ENCODE measurements around the gene PEX5.

PEX5 gene

DNA sequence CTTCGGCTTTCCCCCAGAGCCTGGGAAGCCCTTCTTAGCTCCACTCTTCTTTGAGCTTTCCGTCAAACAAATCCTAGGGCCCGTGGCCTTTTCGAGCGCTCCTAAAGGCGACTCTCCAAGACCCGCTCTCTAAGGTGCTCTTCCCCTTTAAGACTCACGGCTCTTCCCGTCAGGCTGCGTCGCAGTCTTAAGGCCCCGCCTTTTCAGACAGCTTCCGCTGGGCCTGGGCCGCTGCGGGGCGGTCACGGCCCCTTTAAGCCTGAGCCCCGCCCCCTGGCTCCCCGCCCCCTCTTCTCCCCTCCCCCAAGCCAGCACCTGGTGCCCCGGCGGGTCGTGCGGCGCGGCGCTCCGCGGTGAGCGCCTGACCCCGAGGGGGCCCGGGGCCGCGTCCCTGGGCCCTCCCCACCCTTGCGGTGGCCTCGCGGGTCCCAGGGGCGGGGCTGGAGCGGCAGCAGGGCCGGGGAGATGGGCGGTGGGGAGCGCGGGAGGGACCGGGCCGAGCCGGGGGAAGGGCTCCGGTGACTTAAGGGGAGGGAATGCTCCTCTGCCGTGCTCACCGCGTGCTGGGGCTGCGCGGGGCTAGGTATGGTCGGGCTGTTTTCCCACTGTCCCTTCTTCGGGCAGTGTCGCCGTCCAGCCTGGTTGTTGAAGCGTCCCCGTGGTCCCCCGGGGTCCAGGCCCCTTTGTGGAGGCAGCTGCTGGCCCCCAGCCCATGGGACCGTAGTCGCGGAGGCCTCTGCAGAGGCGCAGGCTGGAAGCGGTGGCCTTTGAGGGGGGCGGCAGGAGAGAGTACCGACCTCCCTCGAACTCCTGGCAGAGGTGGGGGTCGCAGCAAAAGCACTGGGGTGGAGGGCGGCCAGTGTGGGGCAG, at the start of gene PEX5:
PEX5 (plus strand) TSS at position 289 of the 870 bp plus-strand sequence. CDS start 692 bp downstream, outside the sequence.
- peak; percentile 90 to 92 for DNase-seq

DNA sequence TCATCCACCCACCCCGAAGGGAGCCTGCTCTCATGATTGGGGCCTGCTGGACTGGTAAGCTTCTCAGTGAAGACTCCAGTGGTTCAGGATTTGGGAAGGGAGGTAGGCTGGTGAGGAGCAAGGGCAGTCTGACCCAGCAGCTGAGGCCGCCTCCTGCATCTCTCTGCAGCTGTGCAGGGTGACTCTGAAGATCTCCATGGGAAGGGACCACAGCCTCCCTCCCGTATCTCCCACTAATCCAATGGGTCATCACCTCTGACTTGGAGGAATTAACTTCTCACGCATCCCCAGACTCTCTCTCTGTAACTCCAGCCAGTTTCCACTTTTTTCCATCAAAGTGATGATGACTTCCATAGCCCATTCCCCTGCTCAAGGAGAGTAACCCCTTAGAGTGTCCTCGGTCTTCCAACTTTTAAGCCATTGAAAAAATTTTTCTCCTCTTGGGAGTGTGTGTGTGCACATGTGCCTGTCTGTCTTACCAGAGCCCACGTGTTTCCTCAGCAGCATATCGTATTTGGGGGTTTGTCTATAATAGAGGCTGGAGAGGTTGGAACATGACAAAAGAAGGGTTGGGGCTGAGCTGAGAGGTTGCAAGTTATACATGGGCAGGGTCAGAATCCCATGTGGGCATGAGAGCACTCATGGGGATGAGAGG, 48.0 kb upstream of the PEX5 start:
- no peak for DNase-seq

- peak; percentile 33 to 42 for DNase-seq
Measured at GRCh38 chr12:7142056-7142644, 47.3 kb upstream of the PEX5 start.

- no peak for DNase-seq
Measured at GRCh38 chr12:7142809-7143465, 46.5 kb upstream of the PEX5 start.

- no peak for DNase-seq
Measured at GRCh38 chr12:7143564-7143963, 45.9 kb upstream of the PEX5 start.

DNA sequence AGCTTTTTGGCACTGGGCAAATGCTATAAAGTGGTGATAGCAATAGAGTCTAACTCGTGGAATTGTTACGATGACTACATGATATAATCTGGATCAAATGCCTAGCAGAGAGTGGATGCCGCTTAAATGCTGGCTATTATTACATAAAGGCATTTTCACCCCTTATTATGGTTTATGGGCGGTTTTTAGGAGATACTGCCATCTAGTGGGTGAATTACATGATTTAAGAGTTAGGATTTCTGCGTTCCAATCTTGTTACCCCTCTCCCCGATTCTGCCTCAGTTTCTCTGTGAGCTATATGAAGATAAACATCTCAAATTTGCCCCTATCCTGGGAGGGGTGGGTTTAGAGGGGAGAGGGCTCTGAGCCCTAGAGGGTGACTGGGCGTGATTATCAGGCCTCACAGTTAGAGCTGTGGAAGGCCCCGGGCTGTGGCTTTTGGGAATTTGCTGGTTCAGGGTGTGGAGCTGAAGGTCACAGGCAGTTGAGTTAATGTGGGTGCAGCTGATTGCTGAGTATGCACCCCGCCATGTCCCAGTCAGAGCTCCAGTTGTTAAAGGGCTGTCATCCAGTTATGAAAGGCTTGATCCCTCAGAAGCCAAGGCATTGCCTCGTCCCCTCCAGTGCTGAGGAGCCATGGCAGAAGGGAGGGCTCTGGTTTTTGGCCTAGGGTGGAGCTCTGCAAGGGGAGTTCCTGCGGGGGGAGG, 44.9 kb upstream of the PEX5 start:
- DNase-seq, result peak; percentile 18 to 29

DNA sequence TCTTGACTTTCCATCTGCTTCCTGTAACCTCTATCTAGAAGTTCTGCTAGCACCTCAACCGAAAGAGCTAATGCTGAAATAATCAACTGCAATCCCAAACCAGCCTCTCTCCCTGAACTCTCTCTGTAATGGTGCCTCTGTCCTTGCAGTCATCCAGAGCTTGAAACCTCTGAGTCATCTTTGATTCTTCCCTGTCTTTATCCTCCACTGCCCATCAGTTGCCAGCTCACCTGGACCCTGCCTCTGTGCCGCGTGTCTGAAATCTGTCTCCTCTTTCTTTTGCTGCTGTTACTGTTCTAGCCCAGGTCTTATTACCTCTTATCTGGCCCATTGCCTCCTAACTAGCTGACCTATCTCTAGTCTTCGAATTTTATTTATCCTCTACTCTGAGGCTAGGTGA, 43.8 kb upstream of the PEX5 start:
- DNase-seq, result no peak

DNA sequence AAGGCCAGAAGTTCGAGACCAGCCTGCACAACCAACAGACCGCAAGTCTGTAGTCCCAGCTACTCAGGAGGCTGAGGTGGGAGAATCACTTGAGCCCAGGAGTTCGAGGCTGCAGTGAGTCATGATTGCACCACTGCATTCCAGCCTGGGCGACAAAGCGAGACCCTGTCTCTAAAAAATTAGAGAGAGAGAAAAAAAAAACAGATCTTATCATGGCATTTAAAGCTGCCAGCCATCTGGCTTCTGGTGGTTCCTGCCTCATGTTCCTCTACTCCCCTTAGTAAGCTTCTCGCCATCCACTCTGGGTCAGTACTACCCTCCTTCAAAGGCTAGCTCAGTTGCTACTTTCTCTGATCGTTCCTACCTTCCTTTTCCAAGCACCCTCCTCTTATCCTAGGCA, 43.3 kb upstream of the PEX5 start:
- no peak for DNase-seq

- DNase-seq, result no peak
Measured at GRCh38 chr12:7146906-7147305, 42.6 kb upstream of the PEX5 start.

- DNase-seq, result no peak
Measured at GRCh38 chr12:7150356-7150755, 39.1 kb upstream of the PEX5 start.

DNA sequence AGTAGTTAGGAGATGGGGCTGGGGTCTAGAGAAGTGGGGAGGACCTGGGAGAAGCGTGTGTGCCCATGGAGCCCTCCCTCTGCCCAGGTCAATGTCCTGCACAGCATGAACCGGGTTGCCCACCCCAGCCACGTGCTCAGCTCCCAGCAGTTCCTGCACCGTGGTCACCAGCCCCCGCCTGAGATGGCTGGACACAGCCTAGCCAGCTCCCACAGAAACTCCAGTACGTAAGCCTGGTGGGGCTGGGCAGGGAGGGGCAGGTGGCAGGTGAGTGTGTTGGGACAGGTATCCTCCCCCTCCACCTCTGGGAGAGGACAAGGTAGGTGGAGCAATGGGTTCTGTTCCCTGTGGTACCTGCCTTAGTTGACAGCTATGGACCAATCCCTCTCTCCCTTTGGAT, 38.6 kb upstream of the PEX5 start:
- no peak for DNase-seq

- DNase-seq, result no peak
Measured at GRCh38 chr12:7151532-7151931, 38.0 kb upstream of the PEX5 start.

GRCh38 chr12:7152818-7153217, 36.7 kb upstream of the PEX5 start:
- DNase-seq, result no peak

- no peak for DNase-seq
Measured at GRCh38 chr12:7154042-7154441, 35.4 kb upstream of the PEX5 start.

DNA sequence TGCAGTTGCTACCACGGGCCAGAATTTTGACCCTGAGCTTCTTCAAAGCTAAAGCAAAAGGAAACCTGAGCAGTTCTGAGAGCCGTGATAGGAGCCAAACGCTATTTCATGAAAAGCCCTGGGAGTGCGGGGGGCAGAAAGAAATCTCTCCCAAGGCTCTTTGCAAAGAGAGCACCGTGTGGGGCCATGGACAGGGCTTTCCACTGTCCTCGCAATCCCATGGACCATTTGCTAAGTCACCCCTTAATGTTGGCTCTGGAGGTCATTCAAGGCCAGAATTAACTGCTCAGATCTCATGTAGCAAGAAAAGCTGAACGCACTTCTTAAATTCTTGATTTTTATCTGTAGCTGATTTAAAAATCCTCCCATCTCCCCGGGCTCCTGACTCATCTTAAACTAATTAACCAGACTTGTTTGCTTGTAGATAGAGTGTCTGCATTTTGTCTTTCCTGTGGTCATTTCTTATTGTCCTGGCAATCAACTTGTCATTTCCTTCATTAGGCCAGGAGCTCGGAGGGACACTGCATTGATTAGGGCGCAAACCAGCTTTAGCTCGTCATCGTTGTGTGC, 34.5 kb upstream of the PEX5 start:
- no peak for DNase-seq

- DNase-seq, result peak in 1 of 2 experiments; percentile 43
Measured at GRCh38 chr12:7155471-7156034, 33.9 kb upstream of the PEX5 start.

DNA sequence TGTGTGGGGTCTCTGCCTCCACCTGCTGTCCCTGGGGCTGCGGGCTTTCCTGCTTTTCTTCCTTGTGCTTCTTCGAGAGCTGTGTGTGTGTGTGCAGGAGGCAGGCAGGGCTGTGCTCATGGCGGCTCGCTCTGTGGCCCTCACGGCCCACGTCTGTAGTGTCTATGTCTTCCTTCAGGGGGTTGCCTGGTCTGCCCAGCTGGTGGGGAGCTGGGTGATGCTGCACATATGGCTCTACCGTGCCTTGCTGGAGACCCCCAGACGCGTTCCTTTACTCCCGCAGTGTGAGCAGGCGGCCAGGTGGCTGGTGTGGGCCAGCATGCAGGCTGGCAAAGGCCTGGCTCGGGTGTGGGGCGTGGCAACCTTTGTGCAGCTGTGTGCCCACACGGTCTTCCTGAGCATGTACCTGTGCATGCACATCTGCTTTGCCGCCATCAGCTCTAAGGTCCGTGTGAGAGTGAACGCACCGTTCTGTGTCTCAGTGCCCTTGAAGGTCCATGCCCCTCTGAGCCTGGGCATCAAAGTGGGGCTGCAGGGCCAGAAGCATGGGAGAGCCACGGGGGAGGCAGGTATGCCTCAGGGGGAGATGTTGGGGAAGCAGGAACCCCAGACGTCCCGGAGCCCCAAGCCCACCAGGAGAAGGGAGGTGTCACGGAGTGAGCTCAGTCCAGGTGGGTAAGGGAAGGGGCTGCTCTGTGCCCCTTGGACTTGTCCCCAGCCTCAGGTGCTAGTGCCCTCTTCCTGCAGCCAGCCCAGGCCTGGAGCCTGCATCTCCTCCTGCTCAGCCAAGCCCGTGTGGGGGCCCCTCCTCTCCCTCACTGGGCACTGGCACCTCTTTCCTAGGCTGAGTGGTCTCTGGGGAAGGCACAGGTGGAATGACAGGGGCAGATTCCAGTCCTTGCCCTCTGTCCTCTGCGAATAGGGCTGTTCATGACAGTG, 33.0 kb upstream of the PEX5 start:
- no peak for DNase-seq

- no peak for DNase-seq
Measured at GRCh38 chr12:7157391-7157790, 32.1 kb upstream of the PEX5 start.

DNA sequence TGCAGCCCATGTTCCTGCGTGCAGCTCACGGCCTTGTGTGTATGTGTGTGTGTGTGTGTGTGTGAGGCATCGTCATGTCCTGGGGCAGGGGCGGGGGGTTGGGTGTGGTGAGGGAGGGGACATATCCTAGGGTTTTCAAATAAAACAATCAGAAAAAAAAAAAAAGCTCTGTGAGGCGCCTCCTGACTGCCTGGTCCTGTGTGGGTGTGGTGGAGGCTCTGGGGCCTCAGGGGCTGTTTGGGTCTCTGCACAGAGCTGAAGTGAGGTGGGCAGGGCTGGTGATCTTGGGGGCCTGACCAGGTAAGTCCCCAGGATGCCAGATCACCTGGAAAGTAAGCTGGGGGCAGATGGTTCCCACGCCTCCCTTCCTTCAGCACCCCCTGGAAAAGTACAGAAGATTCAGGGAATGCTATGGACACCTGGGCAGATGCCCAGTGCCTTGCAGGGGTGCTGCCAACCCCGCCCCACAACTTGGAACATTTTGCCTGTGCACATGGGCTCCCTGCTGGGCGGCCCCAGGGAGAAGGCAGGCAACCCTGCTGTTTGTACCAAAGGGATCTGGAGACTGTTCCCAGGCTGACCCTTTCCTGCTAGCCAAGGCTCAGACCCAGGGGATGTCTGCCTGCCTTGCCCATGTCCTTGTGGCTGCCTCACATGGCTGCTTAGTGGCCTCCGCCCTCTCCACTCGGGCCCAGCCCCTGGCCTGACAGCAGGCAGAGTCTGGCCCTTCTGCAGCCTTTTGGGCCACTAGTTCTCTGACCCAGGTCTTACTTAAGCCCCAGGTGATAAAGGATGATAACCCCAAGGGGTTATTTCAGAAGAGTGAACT, 30.5 kb upstream of the PEX5 start:
- no peak for DNase-seq

DNA sequence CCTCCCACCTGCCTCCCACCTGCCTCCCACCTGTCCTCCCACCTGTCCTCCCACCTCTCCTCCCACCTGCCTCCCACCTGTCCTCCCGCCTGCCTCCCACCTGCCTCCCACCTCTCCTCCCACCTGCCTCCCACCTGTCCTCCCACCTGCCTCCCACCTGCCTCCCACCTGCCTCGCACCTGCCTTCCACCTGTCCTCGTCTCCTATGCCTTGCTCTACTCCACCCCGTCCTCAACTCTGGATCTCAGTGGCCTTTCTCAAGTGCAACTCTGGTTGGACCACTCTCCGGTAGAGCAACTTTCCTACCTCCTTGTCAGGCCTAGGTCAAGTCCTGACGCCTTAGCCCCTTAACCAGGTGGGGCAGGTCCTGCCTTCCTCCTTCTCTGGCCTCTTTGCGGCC, 29.3 kb upstream of the PEX5 start:
- DNase-seq, result no peak

Measured in NCI-H2081 (cell line).